RPMI7951 (cell line): ENCODE data around the gene PRR16. TPM values are rescaled to one million over a fixed set of nuclear protein-coding genes. Genes with fewer than 3 reads are reported as not detected.
"Not testable (repeated sequence)": the region's sequence is repeated elsewhere in the genome, so short reads cannot be mapped to it uniquely, and the experiment has no call there.

Experiments used
- DNase-seq: peaks from one replicate; pipeline ENCODE4 v3.0.0-alpha.2; 2012; ENCODE audit warnings: low read depth
- total RNA-seq: library from RNA; depleted of rRNA; stranded (reverse); fragments of >200 nt; shearing (Covaris generic); gene quantifications from 2 replicates; pipeline ENCODE4 v1.2.3, GENCODE V29; 2014

The PRR16 gene
- total RNA-seq, 1 experiment from 2014 or later, result 1.3 TPM

DNA sequence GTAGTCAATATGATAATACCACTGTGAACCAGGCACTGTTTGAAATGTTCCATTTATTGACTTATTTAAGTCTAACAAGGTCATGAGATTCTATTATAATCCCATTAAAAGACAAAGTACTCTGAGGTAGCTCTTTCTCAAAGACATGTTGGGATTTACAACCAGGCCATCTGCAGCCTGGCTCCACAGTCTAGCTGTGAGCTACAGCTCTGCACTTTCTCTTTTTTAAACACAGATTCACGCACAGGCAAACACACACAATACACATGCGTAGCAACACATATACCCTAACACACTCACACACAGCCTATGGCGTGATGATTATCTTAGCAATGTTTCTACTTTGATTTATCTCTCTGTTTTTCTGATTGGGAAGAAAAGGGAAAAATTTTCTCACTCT lies 174.3 kb downstream of the PRR16 start:
- no peak for DNase-seq

DNA sequence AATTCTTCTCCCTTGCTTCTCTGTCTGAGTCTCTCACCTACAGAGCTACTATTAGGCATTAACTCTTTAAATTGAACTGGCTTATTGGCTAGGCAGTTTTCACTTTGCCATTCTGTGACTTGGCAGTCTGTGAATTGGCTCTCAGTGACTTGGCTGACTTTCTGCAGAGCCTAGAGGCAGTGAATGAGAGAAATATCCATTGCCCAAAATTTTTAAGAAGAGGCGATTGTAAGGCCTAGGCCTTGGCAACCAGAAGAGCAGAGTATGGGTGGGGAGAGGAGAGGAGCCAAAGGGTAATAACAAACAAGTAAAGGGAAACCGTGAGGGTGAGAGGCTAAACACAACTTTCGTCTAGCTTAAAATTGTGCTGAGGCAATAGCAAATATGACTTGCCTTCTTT lies 176.7 kb downstream of the PRR16 start:
- no peak for DNase-seq

DNA sequence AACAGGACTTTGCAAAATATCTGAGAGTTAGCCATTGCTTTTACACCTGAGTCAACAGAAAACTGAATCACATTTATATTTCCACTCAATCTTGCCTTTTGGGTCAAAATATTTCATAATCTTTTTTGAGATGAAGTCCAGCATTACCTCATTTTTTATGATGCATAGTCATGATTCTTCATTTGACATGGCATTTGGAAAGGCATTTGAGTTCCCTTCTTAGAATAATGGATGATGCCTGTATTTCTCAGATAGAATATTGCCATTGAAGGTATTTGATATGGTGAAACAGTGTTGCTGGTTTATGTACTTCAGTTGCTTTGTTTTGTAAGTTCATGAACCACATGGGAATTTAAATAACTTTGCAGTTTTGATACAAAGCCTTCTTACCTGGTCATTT lies 180.4 kb downstream of the PRR16 start:
- no peak for DNase-seq

DNA sequence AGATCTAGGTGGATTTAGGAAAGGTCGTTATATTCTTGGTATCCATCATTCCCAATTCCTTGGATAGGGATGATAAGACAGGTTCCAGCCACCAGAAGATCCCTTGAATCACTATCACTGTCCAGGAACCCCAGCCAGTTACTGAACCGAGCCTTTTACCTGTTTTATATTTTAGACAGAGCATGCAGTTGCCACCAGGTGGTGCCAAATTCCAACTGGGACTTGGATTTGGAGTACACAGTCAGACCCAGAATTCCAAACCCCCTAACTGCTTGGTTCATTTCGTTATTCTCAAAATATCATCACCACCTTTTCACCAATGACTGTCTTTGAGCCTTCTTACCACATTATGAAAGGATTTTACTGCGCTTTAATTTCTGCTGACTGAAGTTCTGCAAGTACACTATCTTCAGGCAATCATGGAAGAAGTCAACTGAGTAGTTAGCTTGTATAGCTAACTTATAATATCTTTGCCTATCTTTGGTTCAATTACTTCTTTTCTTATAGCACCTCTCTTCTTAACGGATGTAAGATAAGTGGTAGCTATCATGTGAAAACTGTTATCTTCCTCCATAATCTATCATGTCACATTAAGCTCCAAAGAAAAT lies 191.8 kb downstream of the PRR16 start:
- DNase-seq, result peak; percentile 43

DNA sequence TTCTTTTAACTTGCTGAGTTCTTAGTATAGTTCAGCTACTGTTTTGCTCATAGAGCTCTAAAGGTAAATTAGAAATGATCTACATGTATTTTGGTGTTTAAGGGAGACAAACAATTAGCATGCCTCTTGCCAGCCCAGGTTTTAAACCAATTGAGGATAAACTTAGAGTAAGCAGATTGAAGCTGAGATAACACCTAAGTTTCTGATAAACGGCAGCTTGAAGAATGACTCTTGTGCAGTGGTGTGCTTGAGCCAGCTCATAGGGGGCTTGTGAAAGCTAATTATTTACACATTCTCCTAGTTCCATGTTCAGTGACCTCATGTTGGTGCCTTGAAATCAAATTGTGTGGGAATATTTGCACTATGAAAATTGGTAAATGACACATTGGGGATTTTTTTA lies 193.0 kb downstream of the PRR16 start:
- no peak for DNase-seq

DNA sequence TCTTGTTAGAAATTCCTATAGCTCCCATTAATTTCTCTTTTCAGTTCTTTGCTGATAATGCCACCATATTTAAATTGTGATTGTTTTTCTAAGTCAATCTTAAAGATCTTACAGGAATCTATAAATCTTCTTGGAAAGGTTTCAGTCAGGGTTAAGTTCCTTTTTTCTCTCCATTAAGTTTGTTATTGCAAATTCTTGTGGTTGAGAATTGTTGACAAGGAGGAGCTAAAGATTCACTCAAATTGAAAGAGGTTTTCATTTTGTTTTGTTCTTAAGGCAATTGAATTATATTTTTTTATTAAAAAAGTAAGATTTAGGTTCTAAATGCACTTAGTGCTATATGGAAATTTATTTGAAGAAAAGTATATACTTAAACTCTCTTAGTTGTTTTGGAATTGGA lies 213.4 kb downstream of the PRR16 start:
- DNase-seq, result no peak

DNA sequence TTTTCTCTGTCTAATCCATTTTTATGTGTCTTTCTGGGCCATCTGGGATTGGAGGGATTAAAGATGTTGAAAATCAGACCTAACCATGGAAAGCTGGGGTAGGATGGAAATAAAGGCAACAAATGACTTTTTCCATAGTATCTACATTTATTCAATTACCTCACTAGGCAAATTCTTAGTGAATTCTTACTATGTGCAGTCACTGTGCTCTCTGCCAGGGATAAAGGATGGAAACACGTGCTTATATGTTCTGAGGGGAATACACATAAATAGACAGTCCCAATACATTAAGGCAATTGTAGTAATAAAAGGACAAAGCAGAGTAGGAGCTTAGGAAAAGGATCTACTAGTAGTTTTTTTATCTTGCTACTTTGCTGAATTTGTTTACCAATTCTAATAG lies 214.2 kb downstream of the PRR16 start:
- DNase-seq, result no peak

DNA sequence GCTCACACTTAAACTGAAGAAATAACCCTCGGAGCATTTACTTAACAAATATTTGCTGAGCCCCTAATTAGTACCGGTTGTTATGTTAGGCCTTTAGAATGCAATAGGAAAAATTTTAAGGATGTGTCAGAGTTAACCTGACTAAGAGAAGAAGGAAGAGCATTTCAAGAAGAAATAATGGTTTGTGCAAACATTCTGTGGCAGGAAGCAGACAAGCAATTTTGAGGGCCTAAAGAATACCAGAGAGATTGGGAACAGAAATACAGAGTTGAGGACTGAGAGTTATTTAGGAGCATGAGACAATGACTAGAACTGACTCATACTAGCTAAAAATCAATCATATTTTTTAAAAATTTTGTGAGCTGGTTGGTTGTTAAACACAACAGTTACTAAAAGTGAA lies 218.8 kb downstream of the PRR16 start:
- no peak for DNase-seq

DNA sequence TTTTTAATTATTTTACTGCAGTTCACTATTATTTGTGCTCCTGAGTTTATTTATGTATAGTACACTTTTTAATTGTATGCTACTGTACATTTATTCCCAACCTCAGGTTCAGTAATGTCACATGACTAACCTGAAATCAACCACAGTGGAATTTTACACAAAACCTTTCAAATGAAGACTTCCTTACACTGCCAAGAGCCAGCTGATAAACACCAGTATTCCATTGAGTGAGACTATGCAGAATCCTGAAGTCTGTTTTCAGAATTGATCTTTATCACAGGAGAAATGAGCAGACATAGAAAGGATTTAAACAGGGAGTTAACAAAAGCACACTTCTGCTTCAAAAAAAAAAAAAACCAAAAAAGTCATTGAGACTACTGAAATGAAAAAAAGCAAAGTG lies 219.5 kb downstream of the PRR16 start:
- DNase-seq, result no peak

DNA sequence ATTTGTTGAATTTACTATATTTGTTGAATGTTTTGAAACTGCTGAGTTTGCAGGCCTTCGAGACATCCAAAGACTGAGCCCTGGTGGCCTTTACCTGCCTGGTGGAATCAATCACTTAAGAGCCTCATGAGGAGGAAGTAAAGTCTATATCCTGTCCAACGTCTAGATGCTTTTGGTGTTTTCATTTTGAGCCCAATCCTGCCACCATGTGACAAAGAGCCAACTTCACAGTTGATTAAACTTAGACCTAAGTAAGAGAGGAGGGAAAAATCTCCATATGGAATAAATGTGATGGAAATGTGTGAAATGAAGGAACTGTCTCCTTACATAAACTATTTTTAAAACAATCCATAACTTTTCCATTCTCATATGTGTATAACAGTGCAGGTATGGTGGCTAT lies 220.1 kb downstream of the PRR16 start:
- DNase-seq, result peak; percentile 21

DNA sequence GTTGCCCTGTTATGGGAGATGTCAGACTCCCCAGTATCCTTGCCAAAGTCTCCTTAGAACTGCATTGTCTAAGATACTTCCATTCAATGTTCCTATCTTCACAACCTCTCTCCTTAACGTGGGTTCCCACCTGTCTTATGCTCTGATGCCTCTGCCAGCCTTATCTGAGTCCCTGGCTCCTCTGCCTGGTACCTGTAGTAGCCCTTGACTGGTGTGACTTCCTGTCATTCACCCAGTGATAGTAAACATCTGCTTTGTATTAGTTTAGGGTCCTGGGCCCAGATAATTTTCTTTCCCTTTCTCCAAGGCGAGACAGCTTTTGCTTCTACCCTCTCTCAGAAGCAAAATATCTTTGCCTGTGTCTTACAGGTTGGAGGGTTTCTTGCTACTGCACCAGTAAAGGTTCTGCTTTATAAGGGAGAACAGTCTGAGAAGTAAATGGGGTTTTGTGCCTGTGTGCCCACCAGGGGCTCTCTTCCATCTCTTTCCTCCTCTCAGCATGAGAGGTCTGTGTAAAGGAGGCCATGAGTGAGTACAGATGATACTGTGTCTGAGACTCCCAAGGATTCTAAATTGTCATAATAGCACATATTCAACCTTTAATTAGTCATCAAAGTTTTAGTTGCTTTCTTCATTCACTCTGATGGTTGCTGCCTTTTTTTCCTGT lies 220.8 kb downstream of the PRR16 start:
- DNase-seq, result no peak

DNA sequence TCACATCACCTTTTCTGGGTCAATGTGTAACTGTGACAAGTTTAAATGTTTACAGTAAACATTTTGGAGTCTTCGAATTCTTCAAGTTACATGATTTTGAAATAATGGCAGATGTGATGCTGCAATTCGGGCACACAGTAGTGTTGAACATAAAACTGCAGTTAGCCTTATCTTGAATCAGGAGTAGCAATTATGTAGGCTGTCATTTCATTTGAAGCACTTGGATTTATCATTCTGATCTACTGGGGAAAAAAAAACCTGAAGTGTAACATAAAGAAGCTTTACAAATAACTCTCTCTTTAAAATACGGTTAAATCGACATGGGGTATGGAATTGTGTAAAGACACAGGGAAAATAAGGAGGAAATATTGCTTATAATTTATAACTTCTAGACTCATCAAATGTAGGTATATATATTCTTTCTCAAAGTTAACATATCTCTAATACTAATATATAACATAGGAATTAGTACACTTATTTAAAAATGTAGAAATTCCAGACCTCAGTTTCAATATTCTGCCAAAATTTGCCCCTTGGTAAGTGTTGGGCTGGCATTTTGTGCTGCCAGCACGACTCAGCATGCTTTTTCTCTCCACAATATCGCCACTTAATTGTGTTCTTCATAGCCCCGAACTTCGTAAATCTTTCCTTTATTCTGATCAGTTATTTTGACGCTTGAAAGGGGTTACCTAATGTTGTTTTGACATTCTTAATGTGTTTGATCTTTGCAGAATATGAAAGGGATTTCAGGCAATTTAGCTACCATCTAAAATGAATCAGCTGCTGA lies 226.7 kb downstream of the PRR16 start:
- peak; percentile 18 for DNase-seq

DNA sequence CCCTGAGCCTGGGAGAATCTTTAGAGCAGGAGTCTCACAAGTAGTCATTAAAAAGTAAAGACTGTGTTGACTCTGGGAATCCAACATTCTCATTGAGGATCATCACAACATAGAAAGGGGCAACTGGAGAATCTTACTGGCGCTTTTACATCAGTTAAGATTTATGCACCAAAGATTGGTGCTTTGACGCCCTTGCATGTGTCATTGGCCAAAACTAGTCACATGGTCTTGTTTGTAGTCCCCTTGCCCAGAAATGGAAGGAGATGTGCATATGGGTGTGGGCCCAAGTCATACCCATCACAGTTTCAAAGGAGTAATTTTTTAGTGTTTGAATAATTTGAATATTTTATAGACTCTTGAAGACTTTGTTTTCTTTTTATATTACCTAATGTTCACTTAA lies 228.2 kb downstream of the PRR16 start:
- no peak for DNase-seq

DNA sequence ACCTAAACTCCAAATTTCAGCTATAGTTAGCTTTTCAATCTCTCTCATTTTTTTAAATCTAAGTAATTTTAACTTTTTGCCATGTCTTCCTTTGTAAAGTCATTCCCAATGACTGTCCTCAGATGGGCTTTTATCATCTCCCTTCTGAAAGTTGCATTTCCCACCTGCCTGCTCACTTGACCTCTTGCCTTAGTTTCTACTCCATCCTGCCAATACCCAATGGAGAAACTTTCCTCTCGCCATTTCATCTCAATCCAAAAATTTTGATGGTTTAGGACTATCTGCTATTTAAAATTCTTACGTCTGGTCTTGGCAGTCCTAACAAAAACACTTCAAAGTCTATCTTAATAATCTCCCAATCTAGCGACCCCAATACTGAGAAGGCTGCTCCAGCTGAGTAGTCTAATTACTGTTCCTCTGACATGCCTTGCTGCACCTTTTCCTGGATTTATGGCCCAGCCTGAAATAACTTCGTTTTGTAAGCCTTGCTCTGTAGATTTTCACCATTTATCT lies 231.3 kb downstream of the PRR16 start:
- DNase-seq, result no peak

DNA sequence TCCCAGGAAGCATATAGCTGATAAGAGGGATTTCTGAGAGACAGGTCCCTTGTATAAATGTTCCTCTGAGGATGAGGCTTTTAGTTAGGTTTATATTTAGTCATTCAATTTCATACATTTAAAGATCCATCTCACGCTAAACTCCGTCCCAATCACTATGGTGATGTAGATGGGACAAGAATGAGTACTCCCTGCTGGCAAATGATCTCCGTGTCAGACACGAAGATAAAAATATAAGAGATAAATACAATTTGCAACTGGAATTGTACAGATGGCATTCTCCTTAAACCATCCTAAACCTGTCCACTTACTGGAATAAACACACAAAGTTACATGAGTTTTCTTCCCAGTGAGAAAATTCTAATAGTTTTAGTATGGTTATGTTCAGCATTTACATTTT lies 233.0 kb downstream of the PRR16 start:
- DNase-seq, result no peak

DNA sequence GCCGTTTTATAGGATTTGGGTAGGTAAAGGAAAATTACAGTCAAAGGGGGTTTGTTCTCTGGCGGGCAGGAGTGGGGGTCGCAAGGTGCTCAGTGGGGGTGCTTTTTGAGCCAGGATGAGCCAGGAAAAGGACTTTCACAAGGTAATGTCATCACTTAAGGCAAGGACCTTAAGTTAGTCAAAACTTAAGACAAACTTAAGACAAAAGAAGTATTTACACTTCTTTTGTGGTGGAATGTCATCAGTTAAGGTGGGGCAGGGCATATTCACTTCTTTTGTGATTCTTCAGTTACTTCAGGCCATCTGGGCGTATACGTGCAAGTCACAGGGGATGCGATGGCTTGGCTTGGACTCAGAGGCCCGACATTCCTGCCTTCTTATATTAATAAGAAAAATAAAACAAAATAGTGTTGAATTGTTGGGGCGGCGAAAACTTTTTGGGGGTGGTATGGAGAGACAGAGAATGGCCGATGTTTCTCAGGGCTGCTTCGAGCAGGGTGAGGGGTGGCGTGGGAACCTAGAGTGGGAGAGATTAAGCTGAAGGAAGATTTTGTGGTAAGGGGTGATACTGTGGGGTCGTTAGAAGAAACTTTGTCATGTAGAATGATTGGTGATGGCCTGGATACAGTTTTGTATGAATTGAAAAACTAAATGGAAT lies 233.7 kb downstream of the PRR16 start:
- not testable (repeated sequence) for DNase-seq

DNA sequence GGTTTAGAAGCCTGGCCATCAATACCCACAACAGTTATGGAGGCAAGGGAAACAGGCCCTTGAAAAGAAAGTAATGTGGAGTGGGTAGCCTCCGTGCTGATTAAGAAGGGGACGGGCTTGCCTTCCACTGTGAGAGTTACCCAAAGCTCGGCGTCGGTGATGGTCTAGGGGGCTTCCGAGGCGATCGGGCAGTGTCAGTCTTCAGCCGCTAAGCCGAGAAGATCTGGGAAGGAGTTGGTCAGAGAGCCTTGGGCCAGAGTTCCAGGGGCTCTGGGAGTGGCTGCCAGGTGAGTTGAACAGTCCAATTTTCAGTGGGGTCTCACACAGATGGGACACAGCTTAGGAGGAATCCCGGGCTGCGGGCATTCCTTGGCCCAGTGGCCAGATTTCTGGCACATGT lies 236.6 kb downstream of the PRR16 start:
- DNase-seq, result not testable (repeated sequence)

DNA sequence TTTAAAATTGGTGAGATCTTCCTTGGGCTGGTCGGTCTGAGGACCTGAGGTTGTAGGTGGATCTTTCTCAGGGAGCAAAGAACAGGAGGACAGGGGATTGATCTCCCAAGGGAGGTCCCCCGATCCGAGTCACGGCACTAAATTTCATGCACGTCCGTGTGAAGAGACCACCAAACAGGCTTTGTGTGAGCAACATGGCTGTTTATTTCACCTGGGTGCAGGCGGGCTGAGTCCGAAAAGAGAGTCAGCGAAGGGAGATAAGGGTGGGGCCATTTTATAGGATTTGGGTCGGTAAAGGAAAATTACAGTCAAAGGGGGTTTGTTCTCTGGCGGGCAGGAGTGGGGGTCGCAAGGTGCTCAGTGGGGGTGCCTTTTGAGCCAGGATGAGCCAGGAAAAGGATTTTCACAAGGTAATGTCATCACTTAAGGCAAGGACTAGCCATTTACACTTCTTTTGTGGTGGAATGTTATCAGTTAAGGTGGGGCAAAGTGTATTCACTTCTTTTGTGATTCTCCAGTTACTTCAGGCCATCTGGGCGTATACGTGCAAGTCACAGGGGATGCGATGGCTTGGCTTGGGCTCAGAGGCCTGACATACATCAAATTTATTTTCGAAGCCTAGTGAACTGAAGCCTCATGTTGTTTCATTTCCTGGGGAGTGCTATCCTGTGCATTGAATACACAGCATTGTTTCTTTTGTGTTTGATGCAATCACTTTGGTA lies 238.9 kb downstream of the PRR16 start:
- not testable (repeated sequence) for DNase-seq

DNA sequence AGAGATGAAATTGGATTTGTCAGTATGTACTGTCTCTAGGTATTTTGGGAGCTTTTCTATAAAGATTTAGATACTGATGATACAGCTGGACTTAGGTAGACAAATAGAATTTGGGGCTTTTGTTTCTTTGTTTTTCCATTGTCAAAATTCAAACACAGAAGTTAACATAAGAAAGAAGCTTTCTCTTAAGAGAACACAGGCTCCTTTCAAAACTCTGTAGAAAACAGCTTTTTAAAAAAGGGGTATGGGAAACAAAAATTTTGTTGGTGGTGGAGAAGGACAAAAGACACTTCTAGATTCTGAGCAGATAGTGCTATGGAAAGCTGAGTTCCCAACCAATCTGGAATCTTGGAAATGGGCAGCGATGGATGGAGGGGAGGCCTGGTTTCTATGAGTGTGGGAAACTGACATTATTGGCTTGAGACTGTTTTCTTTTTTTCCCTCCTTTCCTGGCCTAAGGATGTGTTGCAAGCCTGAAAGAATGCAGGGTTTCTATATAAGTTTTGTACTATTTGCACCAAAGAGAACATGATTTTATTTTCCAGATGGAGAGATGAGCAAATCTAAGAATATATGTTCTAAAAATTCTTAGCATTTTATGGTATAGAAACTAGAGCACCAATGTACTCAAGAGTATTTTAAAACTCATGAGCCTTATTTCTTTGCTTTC lies 240.0 kb downstream of the PRR16 start:
- no peak for DNase-seq

DNA sequence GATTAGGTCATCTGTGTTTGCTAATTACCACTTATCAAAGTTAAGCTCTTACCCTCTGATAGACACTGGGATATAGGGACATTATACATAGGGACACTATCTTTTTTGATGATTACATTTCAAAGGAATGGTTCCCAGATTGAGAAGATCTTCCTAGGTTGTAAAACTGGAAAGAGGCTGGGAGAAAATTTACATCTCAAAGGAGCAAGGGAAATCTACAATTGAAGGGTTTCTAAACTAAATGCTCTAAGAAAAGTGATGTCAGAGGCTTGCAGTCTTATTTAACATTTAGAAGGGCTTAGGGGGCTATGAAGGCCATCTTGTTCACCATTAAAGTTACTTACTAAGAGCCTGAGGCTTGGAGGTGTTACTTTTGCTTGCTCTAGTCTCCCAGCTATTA lies 242.8 kb downstream of the PRR16 start:
- DNase-seq, result no peak

DNA sequence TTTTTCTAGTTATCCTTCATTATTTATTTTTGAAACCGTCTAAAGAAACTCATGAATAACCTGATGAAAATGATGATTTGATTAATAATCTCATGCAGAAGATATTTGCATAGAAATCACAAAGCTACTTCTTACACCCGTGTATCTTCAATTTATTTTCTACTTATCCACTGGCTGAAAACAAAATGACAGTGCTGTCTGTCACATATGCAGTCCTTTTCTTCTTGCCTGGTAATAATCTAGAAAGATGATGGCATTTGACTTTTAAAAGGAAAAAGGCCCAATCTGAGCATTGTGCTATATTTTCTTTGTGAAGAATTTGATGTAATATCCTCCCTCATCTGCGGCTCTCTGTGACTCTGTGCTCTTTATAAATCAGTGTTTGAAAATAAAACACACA lies 253.3 kb downstream of the PRR16 start:
- no peak for DNase-seq
